Measurements from ENCODE around the gene TUBG1. TPM values are rescaled to one million over a fixed set of nuclear protein-coding genes. Genes with fewer than 3 reads are reported as not detected.
A peak's percentile ranks its signal among the peaks of the same experiment; 100 is the strongest.

The TUBG1 gene
- total RNA-seq, 1 experiment from 2014 or later = 139 TPM

- TF ChIP-seq POLR2AphosphoS5 (IDR thresholded peaks at IDR 0.05; ENCODE audit: low read depth, low read length) (no peak), SIN3A (IDR thresholded peaks at IDR 0.05; ENCODE audit: low read depth) (0 out of 2 replicates have a peak, but pooled peaks have one; percentile 17)
- H4K20me1 ChIP-seq (ENCODE audit: insufficient read depth) = no peaks in the 10 kb centered on the region
- peaks cover 39% of the 10 kb centered on the region for H3K79me2 ChIP-seq (ENCODE audit: insufficient read depth, low read length)
- no peak for DNase-seq (ENCODE audit: low read depth, low spot score)
- H2AFZ ChIP-seq (ENCODE audit: low read depth, low read length, poor library complexity, severe bottlenecking) = no peak overlapping the region
- peak overlapping the region; percentile 89 for H3K27ac ChIP-seq (ENCODE audit: low read depth, low read length)
- peak overlapping the region; percentile 99 for H3K4me2 ChIP-seq (ENCODE audit: low read length)
- POLR2A ChIA-PET = no interaction called here
- peak overlapping the region; percentile 99 to 100 for H3K4me3 ChIP-seq (replicated peaks in 1 of 2; ENCODE audit: low read depth in 1 of 2, low read length in 2 of 2)
- CTCF ChIA-PET = interaction anchor here (0.7 kb wide), 1 partner anchor 36 kb away, joined by 3 read pairs; no protein-coding TSS in a partner anchor
- no TSS peak for BruUV-seq (replicated peaks)
- intact Hi-C loops (cut with micrococcal nuclease) = no loop called here
- RAD21 ChIA-PET (ENCODE audit: low non-redundant PET in 1 of 2, low total read pairs in 2 of 2, uncharacterized antibody in 2 of 2, unreplicated experiment in 2 of 2) = no interaction called here
- no peaks in the 10 kb centered on the region for H3K9me3 ChIP-seq (ENCODE audit: control insufficient read depth in 1 of 2, insufficient read depth in 1 of 2, low read depth in 1 of 2, low read length in 2 of 2)
- H3K9me2 ChIP-seq (ENCODE audit: insufficient read depth) = no peaks in the 10 kb centered on the region
- no peak for ATAC-seq
- H3K27me3 ChIP-seq (ENCODE audit: insufficient read depth, low read length) = no peaks in the 10 kb centered on the region
- peaks cover 30 to 55% of the 10 kb centered on the region in 2 experiments for H3K4me1 ChIP-seq (ENCODE audit: control insufficient read depth in 1 of 2, insufficient read depth in 2 of 2, low read length in 2 of 2)
- peaks cover 10 to 27% of the 10 kb centered on the region in 2 experiments; a peak in 3 of 4 replicates for H3K36me3 ChIP-seq (ENCODE audit: control insufficient read depth in 1 of 2, insufficient read depth in 2 of 2, low read length in 2 of 2)
- peak overlapping the region; percentile 99 for H3K9ac ChIP-seq (ENCODE audit: low read length)
Observed at GRCh38 chr17:42563143-42563509, 46.4 kb upstream of the TUBG1 start.

DNA sequence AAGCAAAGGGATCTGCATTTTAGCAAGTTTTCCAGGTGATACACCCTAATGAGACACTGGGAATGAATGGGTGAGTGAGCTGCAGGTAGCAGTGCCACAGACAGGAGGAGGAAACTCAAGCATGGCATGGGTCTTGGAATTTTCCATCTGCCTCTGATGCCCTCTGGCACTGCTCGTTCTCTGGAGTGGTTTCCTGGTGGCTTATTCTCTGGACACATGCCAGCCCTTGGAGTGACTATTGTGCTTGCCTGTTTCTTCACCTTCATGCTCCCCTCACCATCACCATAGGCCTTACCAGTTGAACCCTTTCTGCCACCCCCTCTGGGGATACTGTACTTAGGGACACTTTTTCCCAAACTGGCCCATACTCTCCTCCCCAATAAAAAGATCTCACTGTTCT is 45.9 kb upstream of the TUBG1 start:
- Histone ChIP-seq H3K4me3 (replicated peaks in 1 of 2; ENCODE audit: low read depth in 1 of 2, low read length in 2 of 2) (peak overlapping the region; percentile 99 to 100), H4K20me1 (ENCODE audit: insufficient read depth) (no peaks in the 10 kb centered on the region), H3K9ac (ENCODE audit: low read length) (peak overlapping the region; percentile 99), H3K9me2 (ENCODE audit: insufficient read depth) (no peaks in the 10 kb centered on the region), H3K27me3 (ENCODE audit: insufficient read depth, low read length) (no peaks in the 10 kb centered on the region), H3K4me2 (ENCODE audit: low read length) (peak overlapping the region; percentile 99), H3K36me3 (ENCODE audit: control insufficient read depth in 1 of 2, insufficient read depth in 2 of 2, low read length in 2 of 2) (peaks cover 11 to 29% of the 10 kb centered on the region in 2 experiments; a peak in 3 of 4 replicates), H3K9me3 (ENCODE audit: control insufficient read depth in 1 of 2, insufficient read depth in 1 of 2, low read depth in 1 of 2, low read length in 2 of 2) (no peaks in the 10 kb centered on the region), H3K79me2 (ENCODE audit: insufficient read depth, low read length) (peaks cover 43% of the 10 kb centered on the region), H2AFZ (ENCODE audit: low read depth, low read length, poor library complexity, severe bottlenecking) (no peak overlapping the region), H3K4me1 (ENCODE audit: control insufficient read depth in 1 of 2, insufficient read depth in 2 of 2, low read length in 2 of 2) (peaks cover 30 to 58% of the 10 kb centered on the region in 2 experiments), H3K27ac (ENCODE audit: low read depth, low read length) (peak overlapping the region; percentile 89)
- no peak for DNase-seq (ENCODE audit: low read depth, low spot score)
- no peak for ATAC-seq
- 0 out of 2 replicates have a peak, but pooled peaks have one; percentile 3 for TF ChIP-seq SIN3A (IDR thresholded peaks at IDR 0.05; ENCODE audit: low read depth)
- TF ChIP-seq EZH2 (IDR thresholded peaks at IDR 0.05) = no peak
- TF ChIP-seq ELF1 (IDR thresholded peaks at IDR 0.05; ENCODE audit: borderline replicate concordance, low read depth) = no peak
- no peak for TF ChIP-seq FOSL1 (IDR thresholded peaks at IDR 0.05; ENCODE audit: low read depth)
- TF ChIP-seq RAD21 (IDR thresholded peaks at IDR 0.05; ENCODE audit: low read depth) = no peak
- ChIA-PET CTCF (no interaction called here), POLR2A (no interaction called here), RAD21 (ENCODE audit: low non-redundant PET in 1 of 2, low total read pairs in 2 of 2, uncharacterized antibody in 2 of 2, unreplicated experiment in 2 of 2) (no interaction called here)
- BruUV-seq (replicated peaks) = no TSS peak
- intact Hi-C loops (cut with micrococcal nuclease) = no loop called here
